NB4 (cell line): Measurements from ENCODE around the gene NDUFB11.

Experiments used
- MAX ChIP-seq: IDR thresholded peaks from 2 replicates; pipeline ENCODE4 v1.6.1; 2011; ENCODE audit warnings: low read depth, low read length
- POLR2A ChIP-seq: IDR thresholded peaks from 2 replicates; pipeline ENCODE4 v1.6.1; 2011; ENCODE audit warnings: mild to moderate bottlenecking; ENCODE audit not compliant: insufficient read length; ENCODE audit errors: extremely low read depth
- TF ChIP-seq, protein P1 (sequence below): IDR thresholded peaks from one replicate; pipeline ENCODE4 v1.5.1; 2012; ENCODE audit warnings: low read depth, low read length

DNA sequence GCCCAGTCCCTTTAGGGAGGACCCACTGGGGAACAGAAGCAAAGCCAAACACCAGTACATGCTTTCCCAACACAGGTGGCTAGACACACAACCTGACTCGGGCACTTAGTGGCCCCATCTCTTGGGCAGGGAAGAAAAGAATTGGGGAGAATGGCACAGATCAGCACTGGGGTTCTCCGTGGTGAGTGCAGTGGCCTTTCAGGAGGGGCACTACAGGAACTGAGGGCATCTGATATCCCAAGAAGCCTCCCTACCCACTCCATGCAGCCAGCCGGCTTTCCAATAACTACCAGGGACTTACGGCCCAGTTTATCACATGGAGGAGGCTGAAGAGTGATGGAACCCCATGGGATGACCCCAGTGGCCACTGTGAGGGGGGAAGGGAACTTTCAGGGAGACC lies 43.3 kb downstream of the NDUFB11 start:
- TF ChIP-seq, protein P1, sequence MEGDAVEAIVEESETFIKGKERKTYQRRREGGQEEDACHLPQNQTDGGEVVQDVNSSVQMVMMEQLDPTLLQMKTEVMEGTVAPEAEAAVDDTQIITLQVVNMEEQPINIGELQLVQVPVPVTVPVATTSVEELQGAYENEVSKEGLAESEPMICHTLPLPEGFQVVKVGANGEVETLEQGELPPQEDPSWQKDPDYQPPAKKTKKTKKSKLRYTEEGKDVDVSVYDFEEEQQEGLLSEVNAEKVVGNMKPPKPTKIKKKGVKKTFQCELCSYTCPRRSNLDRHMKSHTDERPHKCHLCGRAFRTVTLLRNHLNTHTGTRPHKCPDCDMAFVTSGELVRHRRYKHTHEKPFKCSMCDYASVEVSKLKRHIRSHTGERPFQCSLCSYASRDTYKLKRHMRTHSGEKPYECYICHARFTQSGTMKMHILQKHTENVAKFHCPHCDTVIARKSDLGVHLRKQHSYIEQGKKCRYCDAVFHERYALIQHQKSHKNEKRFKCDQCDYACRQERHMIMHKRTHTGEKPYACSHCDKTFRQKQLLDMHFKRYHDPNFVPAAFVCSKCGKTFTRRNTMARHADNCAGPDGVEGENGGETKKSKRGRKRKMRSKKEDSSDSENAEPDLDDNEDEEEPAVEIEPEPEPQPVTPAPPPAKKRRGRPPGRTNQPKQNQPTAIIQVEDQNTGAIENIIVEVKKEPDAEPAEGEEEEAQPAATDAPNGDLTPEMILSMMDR: no peak
- TF ChIP-seq MAX: no peak
- no peak for TF ChIP-seq POLR2A
